Measurements from ENCODE around the gene PSMD14.

The PSMD14 gene

DNA sequence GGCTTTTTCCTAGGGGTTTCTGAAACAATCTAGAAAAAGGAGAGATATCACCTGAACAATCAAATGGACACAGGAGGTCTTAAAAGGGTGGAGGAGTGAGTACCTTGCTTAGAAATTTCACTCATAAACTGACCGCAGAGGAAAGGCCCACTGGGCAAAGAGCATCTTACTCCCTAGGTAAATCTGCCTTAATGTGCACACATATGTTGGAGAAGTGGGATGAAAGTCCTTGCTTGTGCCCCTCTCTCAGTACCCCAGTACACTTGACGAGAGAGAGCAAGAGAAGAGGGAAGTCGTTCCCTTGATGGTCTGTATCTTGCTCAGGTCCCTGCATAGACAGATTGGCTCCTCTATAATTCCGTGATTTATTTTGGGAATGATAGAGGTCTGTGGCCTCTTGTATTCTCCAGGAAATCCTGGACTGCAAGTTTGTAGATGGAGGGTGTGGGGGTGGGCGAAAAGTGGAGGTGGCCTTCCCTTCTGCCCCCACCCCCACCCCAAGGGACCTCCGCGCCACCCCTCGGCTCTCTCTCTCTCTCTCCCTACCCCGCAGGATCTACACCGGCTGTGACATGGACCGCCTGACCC lies 114.7 kb downstream of the PSMD14 start:
- in situ Hi-C loops (cut with MboI; ENCODE audit: low sequenced_read_pairs): no loop called here
- H3K36me3 ChIP-seq (replicated peaks): no peaks in the 10 kb centered on the region
- DNase-seq (ENCODE audit: low spot score in 2 of 2): no peak
- H3K9me3 ChIP-seq: no peaks in the 10 kb centered on the region
- H3K4me1 ChIP-seq: peaks cover 18% of the 10 kb centered on the region
- no peaks in the 10 kb centered on the region for H3K27me3 ChIP-seq (ENCODE audit: low read depth)
- no peak overlapping the region for H3K4me3 ChIP-seq

DNA sequence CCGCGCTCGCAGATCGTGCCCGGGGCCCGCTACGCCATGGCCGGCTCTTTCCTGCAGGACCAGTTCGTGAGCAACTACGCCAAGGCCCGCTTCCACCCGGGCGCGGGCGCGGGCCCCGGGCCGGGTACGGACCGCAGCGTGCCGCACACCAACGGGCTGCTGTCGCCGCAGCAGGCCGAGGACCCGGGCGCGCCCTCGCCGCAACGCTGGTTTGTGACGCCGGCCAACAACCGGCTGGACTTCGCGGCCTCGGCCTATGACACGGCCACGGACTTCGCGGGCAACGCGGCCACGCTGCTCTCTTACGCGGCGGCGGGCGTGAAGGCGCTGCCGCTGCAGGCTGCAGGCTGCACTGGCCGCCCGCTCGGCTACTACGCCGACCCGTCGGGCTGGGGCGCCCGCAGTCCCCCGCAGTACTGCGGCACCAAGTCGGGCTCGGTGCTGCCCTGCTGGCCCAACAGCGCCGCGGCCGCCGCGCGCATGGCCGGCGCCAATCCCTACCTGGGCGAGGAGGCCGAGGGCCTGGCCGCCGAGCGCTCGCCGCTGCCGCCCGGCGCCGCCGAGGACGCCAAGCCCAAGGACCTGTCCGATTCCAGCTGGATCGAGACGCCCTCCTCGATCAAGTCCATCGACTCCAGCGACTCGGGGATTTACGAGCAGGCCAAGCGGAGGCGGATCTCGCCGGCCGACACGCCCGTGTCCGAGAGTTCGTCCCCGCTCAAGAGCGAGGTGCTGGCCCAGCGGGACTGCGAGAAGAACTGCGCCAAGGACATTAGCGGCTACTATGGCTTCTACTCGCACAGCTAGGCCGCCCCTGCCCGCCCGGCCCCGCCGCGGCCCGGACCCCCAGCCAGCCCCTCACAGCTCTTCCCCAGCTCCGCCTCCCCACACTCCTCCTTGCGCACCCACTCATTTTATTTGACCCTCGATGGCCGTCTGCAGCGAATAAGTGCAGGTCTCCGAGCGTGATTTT lies 115.5 kb downstream of the PSMD14 start:
- H3K4me3 ChIP-seq: no peak overlapping the region
- no peaks in the 10 kb centered on the region for H3K9me3 ChIP-seq
- H3K36me3 ChIP-seq (replicated peaks): no peaks in the 10 kb centered on the region
- peaks cover 13% of the 10 kb centered on the region for H3K4me1 ChIP-seq
- no peaks in the 10 kb centered on the region for H3K27me3 ChIP-seq (ENCODE audit: low read depth)
- in situ Hi-C loops (cut with MboI; ENCODE audit: low sequenced_read_pairs): no loop called here
- no peak for DNase-seq (ENCODE audit: low spot score in 2 of 2)

DNA sequence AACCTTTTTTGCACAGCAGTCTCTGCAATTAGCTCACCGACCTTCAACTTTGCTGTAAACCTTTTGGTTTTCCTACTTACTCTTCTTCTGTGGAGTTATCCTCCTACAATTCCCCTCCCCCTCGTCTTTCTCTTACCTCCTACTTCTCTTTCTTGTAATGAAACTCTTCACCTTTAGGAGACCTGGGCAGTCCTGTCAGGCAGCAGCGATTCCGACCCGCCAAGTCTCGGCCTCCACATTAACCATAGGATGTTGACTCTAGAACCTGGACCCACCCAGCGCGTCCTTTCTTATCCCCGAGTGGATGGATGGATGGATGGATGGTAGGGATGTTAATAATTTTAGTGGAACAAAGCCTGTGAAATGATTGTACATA lies 116.2 kb downstream of the PSMD14 start:
- Histone ChIP-seq H3K36me3 (replicated peaks) (no peaks in the 10 kb centered on the region), H3K27me3 (ENCODE audit: low read depth) (no peaks in the 10 kb centered on the region), H3K4me3 (no peak overlapping the region), H3K4me1 (peaks cover 8% of the 10 kb centered on the region), H3K9me3 (no peaks in the 10 kb centered on the region)
- in situ Hi-C loops (cut with MboI; ENCODE audit: low sequenced_read_pairs): no loop called here
- DNase-seq (ENCODE audit: low spot score in 2 of 2): no peak

DNA sequence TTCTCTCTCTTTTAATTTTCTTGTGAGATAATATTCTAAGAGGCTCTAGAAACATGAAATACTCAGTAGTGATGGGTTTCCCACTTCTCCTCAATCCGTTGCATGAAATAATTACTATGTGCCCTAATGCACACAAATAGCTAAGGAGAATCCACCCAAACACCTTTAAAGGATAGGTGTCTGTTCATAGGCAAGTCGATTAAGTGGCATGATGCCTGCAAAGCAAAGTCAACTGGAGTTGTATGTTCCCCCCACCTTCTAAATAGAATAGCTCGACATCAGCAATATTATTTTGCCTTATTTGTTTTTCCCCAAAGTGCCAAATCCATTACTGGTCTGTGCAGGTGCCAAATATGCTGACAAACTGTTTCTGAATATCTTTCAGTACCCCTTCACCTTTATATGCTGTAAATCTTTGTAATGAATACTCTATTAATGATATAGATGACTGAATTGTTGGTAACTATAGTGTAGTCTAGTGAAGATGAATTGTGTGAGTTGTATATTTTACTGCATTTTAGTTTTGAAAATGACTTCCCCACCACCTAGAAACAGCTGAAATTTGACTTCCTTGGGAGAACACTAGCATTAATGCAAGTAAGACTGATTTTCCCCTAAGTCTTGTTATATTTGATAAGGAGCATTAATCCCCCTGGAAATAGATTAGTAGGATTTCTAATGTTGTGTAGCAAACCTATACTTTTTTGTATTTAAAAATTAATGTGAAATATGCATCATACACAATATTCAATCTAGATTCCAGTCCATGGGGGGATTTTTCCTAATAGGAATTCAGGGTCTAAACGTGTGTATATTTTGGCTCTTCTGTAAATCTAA lies 116.9 kb downstream of the PSMD14 start:
- Histone ChIP-seq H3K36me3 (replicated peaks) (no peaks in the 10 kb centered on the region), H3K4me3 (no peak overlapping the region), H3K9me3 (no peaks in the 10 kb centered on the region), H3K27me3 (ENCODE audit: low read depth) (no peaks in the 10 kb centered on the region), H3K4me1 (peaks cover under 1% of the 10 kb centered on the region; the same call in 1 of the 2 replicates)
- no peak for DNase-seq (ENCODE audit: low spot score in 2 of 2)
- in situ Hi-C loops (cut with MboI; ENCODE audit: low sequenced_read_pairs): no loop called here

DNA sequence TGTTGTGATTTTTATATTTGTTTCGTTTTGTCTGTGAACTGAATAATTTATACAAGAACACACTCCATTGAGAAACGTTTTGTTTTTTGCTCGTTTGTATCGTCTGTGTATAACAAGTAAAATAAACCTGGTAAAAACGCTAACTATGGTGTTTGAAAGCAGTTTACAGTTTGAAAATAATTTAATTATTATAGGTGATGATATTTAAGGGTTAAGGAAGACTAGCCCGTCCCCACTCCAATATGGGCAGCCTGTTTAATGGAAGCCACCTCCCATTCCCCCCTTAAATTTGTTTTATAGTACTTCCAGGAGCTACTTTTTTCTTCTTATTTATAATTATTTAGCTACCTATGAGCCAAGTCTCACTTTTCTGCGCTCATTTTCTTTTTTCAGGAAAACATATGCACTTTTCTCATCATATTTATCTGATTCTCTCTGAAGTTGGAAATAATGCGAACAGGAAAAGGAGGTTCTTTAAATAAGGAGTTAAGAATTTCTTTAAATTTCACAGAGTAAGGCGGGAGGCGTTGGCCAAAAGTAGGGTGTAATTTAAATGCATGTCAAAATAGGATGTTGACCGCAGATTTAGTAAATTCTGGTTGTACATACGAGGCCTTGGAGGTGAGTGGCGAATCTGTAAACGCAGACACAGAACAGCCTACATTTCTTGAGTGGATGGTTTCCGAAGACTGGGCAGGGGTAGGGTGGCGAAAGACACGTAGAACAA lies 117.7 kb downstream of the PSMD14 start:
- Histone ChIP-seq H3K4me3 (no peak overlapping the region), H3K27me3 (ENCODE audit: low read depth) (no peaks in the 10 kb centered on the region), H3K36me3 (replicated peaks) (no peaks in the 10 kb centered on the region), H3K4me1 (no peaks in the 10 kb centered on the region), H3K9me3 (no peaks in the 10 kb centered on the region)
- in situ Hi-C loops (cut with MboI; ENCODE audit: low sequenced_read_pairs): no loop called here
- DNase-seq (ENCODE audit: low spot score in 2 of 2): no peak

DNA sequence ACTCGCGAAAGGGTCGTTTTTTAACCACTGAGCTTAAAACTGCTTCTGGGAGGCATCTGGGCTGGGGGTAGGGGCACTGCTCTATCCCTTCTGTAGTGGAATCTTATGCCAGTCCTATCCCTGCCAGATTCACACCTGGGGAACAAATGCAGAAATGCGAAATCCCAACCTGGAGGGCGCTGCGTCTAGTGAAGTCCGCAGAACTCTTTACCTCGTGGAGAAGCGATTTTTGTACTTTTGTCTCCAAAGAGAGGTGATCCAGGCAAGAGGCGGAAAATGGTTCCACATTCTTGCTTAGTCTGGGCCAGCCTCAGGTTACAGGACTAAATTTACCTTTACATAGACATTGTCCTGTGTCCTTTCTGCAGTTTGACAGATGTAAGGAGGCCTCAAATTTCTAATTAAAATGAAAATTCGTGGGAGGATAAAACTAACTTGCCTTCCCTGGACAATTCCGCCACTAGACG lies 118.3 kb downstream of the PSMD14 start:
- H3K4me3 ChIP-seq: no peak overlapping the region
- H3K36me3 ChIP-seq (replicated peaks): no peaks in the 10 kb centered on the region
- no peak for DNase-seq (ENCODE audit: low spot score in 2 of 2)
- in situ Hi-C loops (cut with MboI; ENCODE audit: low sequenced_read_pairs): no loop called here
- H3K27me3 ChIP-seq (ENCODE audit: low read depth): no peaks in the 10 kb centered on the region
- H3K4me1 ChIP-seq: no peaks in the 10 kb centered on the region
- no peaks in the 10 kb centered on the region for H3K9me3 ChIP-seq

DNA sequence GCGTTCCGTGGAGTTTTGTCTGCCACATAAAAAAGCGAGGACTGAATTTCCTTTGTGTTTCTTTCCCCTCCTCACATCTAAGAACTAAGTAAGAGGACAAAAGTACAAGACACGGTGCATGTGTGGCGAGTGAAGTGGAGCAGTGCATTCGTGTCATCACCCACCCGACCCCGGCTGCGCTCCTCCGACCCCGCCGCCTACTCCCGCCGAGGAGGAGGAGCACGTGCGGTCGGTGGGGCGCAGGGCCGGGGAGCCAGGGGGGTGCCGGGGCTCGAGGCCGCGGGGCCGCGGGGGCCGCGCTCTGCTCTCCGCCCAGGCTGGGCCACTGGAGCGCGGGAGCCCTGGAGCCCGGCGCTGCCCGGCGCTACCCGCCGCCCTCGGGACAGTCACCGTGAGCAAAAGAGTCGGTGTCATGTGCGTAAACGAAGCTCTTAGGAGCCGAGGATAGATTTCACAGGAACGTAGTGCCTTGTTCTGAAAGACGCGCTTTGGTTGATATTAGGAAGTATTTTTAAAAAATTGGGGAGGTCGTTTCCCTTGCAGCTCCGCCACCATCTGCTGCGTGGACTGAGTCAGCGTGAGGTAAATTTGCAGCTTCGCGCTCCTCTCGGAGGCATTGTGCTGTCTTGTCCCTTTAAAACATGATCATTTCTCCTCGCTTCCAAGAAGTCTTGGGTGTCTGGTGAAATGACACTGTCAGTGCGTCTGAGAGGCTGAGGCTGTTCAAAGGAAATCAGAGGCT lies 118.9 kb downstream of the PSMD14 start:
- H3K36me3 ChIP-seq (replicated peaks): no peaks in the 10 kb centered on the region
- no peak for DNase-seq (ENCODE audit: low spot score in 2 of 2)
- no peaks in the 10 kb centered on the region for H3K4me1 ChIP-seq
- no peak overlapping the region for H3K4me3 ChIP-seq
- in situ Hi-C loops (cut with MboI; ENCODE audit: low sequenced_read_pairs): no loop called here
- no peaks in the 10 kb centered on the region for H3K27me3 ChIP-seq (ENCODE audit: low read depth)
- H3K9me3 ChIP-seq: no peaks in the 10 kb centered on the region

DNA sequence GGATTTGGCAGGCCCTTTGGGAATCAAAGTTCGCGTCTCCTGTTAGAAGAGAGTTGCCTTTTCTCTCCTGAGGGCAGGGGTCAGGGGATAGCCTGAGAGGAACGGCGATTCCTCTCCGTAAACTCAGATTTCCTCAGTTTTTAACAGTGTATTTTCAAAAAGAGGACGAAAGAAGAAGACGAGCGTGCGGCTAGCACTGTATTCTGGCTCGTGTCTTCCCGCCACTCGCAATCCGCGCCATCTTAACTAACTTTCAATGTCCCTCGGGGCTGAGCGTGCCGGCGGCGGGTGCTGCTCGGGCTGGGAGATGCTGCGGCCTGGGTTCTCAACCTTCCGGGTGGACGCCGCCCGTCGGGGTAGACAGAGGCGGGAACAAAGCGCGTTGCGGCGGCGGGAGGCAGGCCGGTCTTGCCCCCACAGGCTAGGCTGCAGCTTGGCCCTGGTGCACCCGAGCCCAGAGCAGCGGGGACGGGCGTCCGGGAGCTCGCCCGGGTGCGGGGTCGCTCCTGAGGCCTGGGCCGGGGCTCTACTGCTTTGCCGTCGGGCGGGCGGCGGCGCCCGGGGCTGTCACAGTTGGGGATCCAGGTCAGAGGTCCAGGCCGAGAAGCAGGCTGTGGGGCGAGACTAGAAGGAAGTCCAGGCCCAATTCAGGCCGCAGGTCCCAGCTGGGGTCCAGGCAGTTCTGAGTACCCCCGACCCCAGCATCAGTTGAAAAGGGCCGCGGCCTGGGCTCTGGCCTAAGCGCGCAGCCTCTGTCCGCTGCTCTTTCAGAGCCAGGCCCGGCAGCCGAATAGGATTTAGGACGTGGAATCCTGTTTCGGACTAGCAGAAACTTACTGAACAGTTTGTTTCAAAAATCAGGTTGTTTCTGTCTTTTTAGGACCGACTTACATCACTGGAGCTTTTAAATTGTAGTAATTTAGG lies 119.7 kb downstream of the PSMD14 start:
- H3K9me3 ChIP-seq: no peaks in the 10 kb centered on the region
- no peaks in the 10 kb centered on the region for H3K27me3 ChIP-seq (ENCODE audit: low read depth)
- H3K4me3 ChIP-seq: no peak overlapping the region

DNA sequence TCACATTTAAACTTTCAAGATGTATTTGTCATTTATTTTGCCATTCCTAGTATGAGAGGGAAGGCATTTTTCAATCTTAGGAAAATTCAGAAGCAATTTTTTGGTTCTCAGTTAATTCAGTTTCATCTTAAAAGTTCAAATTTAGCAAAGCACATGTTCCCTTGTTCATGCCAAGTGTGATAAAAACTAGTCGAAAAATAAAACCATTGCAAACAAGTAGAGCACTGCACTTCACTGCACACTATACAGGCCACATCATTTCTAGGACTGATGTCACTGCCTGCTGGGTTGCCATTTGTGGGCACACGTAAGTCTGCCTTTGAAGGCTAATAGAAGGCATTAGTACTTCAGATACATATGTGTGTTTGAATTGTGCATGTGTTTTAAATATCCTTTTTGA lies 122.2 kb downstream of the PSMD14 start:
- in situ Hi-C loops (cut with MboI; ENCODE audit: low sequenced_read_pairs): no loop called here
- H3K4me1 ChIP-seq: no peaks in the 10 kb centered on the region

More for the DNA sequence above, 119.7 kb downstream of the PSMD14 start:
- Histone ChIP-seq H3K4me1 (no peaks in the 10 kb centered on the region), H3K36me3 (replicated peaks) (no peaks in the 10 kb centered on the region)
- in situ Hi-C loops (cut with MboI; ENCODE audit: low sequenced_read_pairs): no loop called here
- no peak for DNase-seq (ENCODE audit: low spot score in 2 of 2)

DNA sequence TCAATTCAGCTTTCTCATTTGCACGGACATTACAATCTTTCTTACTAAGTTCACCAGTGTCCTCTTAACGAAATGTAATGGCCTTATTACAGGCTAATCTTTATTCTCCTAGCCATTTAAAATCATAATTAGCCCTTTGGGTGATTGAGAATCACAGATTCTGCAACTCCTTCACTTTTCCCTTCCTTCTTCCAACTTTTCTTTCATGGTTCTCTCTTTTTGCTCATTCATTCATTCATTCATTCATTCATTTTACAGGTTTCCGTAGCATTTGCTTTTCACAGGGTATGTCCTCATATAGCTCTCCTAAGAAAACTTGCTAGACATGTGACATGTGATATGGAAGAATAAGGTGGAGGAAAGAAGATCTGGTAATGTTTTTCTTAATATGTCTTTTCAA lies 123.9 kb downstream of the PSMD14 start:
- in situ Hi-C loops (cut with MboI; ENCODE audit: low sequenced_read_pairs): no loop called here
- no peaks in the 10 kb centered on the region for H3K27me3 ChIP-seq (ENCODE audit: low read depth)
- no peak for DNase-seq (ENCODE audit: low spot score in 2 of 2)

More for the DNA sequence above, 122.2 kb downstream of the PSMD14 start:
- DNase-seq (ENCODE audit: low spot score in 2 of 2): no peak
- Histone ChIP-seq H3K27me3 (ENCODE audit: low read depth) (no peaks in the 10 kb centered on the region), H3K9me3 (no peaks in the 10 kb centered on the region; the same call in 1 of the 2 replicates), H3K4me3 (no peak overlapping the region), H3K36me3 (replicated peaks) (no peaks in the 10 kb centered on the region)

DNA sequence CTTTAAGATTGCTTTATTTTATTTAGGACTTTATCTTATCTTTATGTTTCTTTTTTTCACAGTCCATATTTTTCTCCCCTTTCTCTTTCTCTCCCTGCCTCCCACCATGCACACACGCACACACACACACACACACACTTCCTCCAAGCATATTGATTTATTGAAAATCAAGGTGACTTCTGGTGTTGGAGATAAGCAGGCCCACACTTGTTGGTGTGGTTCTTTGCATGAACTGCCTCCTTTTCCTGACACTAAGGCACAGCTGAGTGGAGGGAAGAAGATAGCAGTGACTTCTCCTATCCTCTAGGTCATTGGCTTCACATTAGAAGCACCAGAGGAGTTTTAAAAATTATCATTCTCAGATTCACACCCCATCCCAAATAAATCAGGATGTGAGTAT lies 125.9 kb downstream of the PSMD14 start:
- H3K4me3 ChIP-seq: no peak overlapping the region
- in situ Hi-C loops (cut with MboI; ENCODE audit: low sequenced_read_pairs): no loop called here
- H3K9me3 ChIP-seq: no peaks in the 10 kb centered on the region; the same call in 1 of the 2 replicates
- H3K4me1 ChIP-seq: no peaks in the 10 kb centered on the region
- H3K27me3 ChIP-seq (ENCODE audit: low read depth): no peaks in the 10 kb centered on the region
- no peak for DNase-seq (ENCODE audit: low spot score in 2 of 2)
- no peaks in the 10 kb centered on the region for H3K36me3 ChIP-seq (replicated peaks)

More for the DNA sequence above, 123.9 kb downstream of the PSMD14 start:
- Histone ChIP-seq H3K9me3 (no peaks in the 10 kb centered on the region; the same call in 1 of the 2 replicates), H3K36me3 (replicated peaks) (no peaks in the 10 kb centered on the region), H3K4me3 (no peak overlapping the region), H3K4me1 (no peaks in the 10 kb centered on the region)

DNA sequence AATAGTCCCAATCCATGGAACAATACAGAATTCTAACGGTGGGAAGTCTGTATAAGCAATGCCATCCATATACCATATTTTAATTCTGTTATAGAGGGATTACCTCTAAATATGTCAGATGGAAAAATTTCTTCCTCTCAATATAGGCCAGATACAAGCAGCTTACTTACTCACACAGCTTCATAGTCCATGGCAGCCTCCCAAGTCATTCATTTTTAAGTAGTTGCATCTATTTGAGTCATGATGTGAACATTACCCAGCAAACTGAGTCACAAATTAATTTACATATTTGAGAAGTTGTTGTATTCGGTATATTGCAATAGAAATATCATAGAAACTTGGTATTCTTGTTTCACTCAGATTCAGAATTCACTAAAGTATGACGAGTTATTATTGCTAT lies 128.2 kb downstream of the PSMD14 start:
- Histone ChIP-seq H3K4me3 (no peak overlapping the region), H3K36me3 (replicated peaks) (no peaks in the 10 kb centered on the region), H3K4me1 (no peaks in the 10 kb centered on the region), H3K27me3 (ENCODE audit: low read depth) (no peaks in the 10 kb centered on the region), H3K9me3 (no peaks in the 10 kb centered on the region; the same call in 1 of the 2 replicates)
- in situ Hi-C loops (cut with MboI; ENCODE audit: low sequenced_read_pairs): no loop called here
- no peak for DNase-seq (ENCODE audit: low spot score in 2 of 2)
